Measurements from ENCODE around the gene RCAN3. TPM values are rescaled to one million over a fixed set of nuclear protein-coding genes. Genes with fewer than 3 reads are reported as not detected.
A peak's percentile ranks its signal among the peaks of the same experiment; 100 is the strongest.

The RCAN3 gene
- total and polyA plus RNA-seq, 2 of the 4 experiments (the other 2 are of a cell fraction), result 4.0 to 5.9 TPM

DNA sequence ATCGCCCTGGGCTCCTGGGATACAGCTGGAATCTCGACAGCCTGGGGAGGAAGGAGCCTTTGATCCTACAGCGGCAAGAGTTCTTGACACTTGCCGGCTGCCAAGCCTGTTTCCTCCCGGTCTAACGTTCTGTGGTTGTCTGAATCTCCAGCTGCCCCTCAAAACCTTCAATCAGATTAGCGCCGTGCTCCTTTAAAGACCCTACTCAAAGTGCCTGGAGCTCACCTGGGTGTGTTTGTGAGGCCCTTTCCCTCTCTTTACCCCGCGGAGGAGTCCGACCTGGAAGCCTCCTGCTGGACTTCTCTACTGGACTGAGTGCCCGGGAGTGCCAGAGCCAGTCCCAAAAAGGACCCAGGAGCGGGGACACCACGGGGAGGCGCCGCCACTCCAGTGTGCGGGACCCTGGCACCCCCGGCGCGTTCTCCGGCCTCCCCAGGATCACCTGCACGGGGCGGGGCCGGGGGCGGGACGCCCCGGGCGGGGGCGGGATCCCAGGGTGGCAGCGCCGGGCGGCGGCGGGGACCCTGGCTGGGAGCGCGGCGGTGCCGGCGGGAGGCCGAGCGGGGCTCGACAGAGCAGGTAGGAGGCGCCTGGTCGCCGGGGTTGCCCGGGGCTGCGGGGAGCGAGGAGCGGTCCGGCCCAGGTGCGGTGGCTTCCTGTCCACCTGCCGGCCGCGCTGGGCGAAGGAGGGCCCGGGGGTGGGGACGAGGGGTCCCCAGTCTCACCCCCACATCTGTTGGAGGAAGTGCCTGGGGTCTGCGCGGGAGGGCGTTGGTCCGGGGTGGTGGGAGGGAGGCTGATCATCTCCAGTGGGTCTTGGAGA lies 53.2 kb downstream of the RCAN3 start, which contains the start of gene NCMAP:
Gene NCMAP (plus strand): TSS at position 497 of the 823 bp plus-strand sequence. CDS start 39,344 bp downstream, outside the sequence.
- H3K79me1 ChIP-seq (ENCODE audit: low read depth in 1 of 2, low read length in 2 of 2), result no peaks in the 10 kb centered on the region
- no peak within 1 kb of the TSS for H3K9ac ChIP-seq (ENCODE audit: low read depth, low read length)
- 6% methylated on average over 17 of the region's 61 CpGs; no CpG with 5 or more reads in 1 of the 2 experiments for WGBS, 2 experiments (ENCODE audit: extremely low coverage in 2 of 2, insufficient read length in 1 of 2)
- H3K4me3 ChIP-seq (ENCODE audit: insufficient read depth, low read depth, low read length), result no peak within 1 kb of the TSS
- ATAC-seq (ENCODE audit: low read depth) (no peak), DNase-seq (no peak)
- H2BK15ac ChIP-seq (ENCODE audit: low read depth, low read length), result no peak within 1 kb of the TSS
- in situ Hi-C loops (cut with MboI; ENCODE audit: low sequenced_read_pairs), result no loop called here
- peaks cover 9% of the 10 kb centered on the region; the same call in 1 of the 2 replicates for H3K9me1 ChIP-seq (ENCODE audit: insufficient read depth, low read length)
- H3K27me3 ChIP-seq (ENCODE audit: control insufficient read depth, insufficient read depth, low read length), result peaks cover 50% of the 10 kb centered on the region
- H3K36me3 ChIP-seq (ENCODE audit: control insufficient read depth, insufficient read depth, low read length), result no peaks in the 10 kb centered on the region
- H4K91ac ChIP-seq (ENCODE audit: insufficient read depth, low read depth, low read length), result no peak within 1 kb of the TSS
- no peak within 1 kb of the TSS for H2BK20ac ChIP-seq (ENCODE audit: low read depth, low read length)
- no peak within 1 kb of the TSS for H3K14ac ChIP-seq (replicated peaks; ENCODE audit: low read depth, low read length)
- H2BK5ac ChIP-seq (ENCODE audit: low read depth, low read length, poor library complexity, severe bottlenecking), result no peak within 1 kb of the TSS
- H4K8ac ChIP-seq (ENCODE audit: low read depth in 2 of 2, low read length in 2 of 2), result no peak within 1 kb of the TSS
- H2AK9ac ChIP-seq (replicated peaks; ENCODE audit: low read depth, low read length, poor library complexity), result no peak within 1 kb of the TSS
- H3K18ac ChIP-seq (ENCODE audit: low read depth, low read length), result no peak within 1 kb of the TSS
- no peak within 1 kb of the TSS for H3K4ac ChIP-seq (ENCODE audit: low read depth, low read length)
- H3K4me1 ChIP-seq (ENCODE audit: control insufficient read depth, insufficient read depth, low read length), result no peaks in the 10 kb centered on the region; the same call in 1 of the 2 replicates
- H2AFZ ChIP-seq (replicated peaks; ENCODE audit: low read length, poor library complexity), result peak within 1 kb of the TSS; percentile 54
- ChIA-PET CTCF (no interaction called here), POLR2A (ENCODE audit: unreplicated experiment) (no interaction called here)
- H3K4me2 ChIP-seq (ENCODE audit: low read depth, low read length), result no peak within 1 kb of the TSS
- no peak within 1 kb of the TSS for H2AK5ac ChIP-seq (ENCODE audit: low read depth, low read length)
- no peaks in the 10 kb centered on the region for H3K9me3 ChIP-seq (ENCODE audit: control insufficient read depth, insufficient read depth, low read length)
- no TSS peak for BruUV-seq (replicated peaks)
- dilution Hi-C loops (cut with HindIII; ENCODE audit: low sequenced_read_pairs, unreplicated experiment), result no loop called here
- intact Hi-C loops (cut with micrococcal nuclease), result no loop called here
- H4K5ac ChIP-seq (ENCODE audit: low read depth, low read length), result no peak within 1 kb of the TSS
- no peak within 1 kb of the TSS for H3K56ac ChIP-seq (ENCODE audit: extremely low read depth, insufficient read depth, low read length)
- H3K23ac ChIP-seq (ENCODE audit: low read depth, low read length), result no peak within 1 kb of the TSS
- H4K20me1 ChIP-seq (ENCODE audit: insufficient read depth, low read length), result no peaks in the 10 kb centered on the region
- no peak within 1 kb of the TSS for H3K27ac ChIP-seq (ENCODE audit: insufficient read depth, low read length)
- H2BK120ac ChIP-seq (ENCODE audit: low read depth, low read length), result no peak within 1 kb of the TSS
- no peak for TF ChIP-seq CTCF (conservative IDR thresholded peaks at IDR 0.05; ENCODE audit: low read depth, low read length)
- TF ChIP-seq FOS (IDR thresholded peaks at IDR 0.05; ENCODE audit: low read depth, low read length), result no peak
- no peak for TF ChIP-seq RFX5 (IDR thresholded peaks at IDR 0.05; ENCODE audit: low read depth, low read length)
- TF ChIP-seq MAFK (IDR thresholded peaks at IDR 0.05; ENCODE audit: low read depth, low read length), result no peak
- no peak for TF ChIP-seq NFE2L2 (IDR thresholded peaks at IDR 0.05; ENCODE audit: low read depth, low read length)
- TF ChIP-seq MXI1 (IDR thresholded peaks at IDR 0.05; ENCODE audit: borderline replicate concordance, low read depth, low read length), result no peak
- no peak for TF ChIP-seq RCOR1 (IDR thresholded peaks at IDR 0.05; ENCODE audit: insufficient replicate concordance, low read length)
- TF ChIP-seq BHLHE40 (IDR thresholded peaks at IDR 0.05; ENCODE audit: low read depth, low read length), result no peak
- no peak for TF ChIP-seq ELK1 (IDR thresholded peaks at IDR 0.05; ENCODE audit: borderline replicate concordance, low read depth, low read length)
- TF ChIP-seq MAZ (IDR thresholded peaks at IDR 0.05; ENCODE audit: borderline replicate concordance, low read depth, low read length), result no peak
- no peak for TF ChIP-seq RAD21 (IDR thresholded peaks at IDR 0.05; ENCODE audit: low read length)
- no peak for TF ChIP-seq SMC3 (IDR thresholded peaks at IDR 0.05; ENCODE audit: low read depth, low read length)
- TF ChIP-seq POLR2A (IDR thresholded peaks at IDR 0.05; ENCODE audit: low read depth, low read length), result no peak
- TF ChIP-seq CEBPB (IDR thresholded peaks at IDR 0.05; ENCODE audit: low read depth, low read length), result no peak
- TF ChIP-seq, protein P1, sequence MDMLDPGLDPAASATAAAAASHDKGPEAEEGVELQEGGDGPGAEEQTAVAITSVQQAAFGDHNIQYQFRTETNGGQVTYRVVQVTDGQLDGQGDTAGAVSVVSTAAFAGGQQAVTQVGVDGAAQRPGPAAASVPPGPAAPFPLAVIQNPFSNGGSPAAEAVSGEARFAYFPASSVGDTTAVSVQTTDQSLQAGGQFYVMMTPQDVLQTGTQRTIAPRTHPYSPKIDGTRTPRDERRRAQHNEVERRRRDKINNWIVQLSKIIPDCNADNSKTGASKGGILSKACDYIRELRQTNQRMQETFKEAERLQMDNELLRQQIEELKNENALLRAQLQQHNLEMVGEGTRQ (IDR thresholded peaks at IDR 0.05; ENCODE audit: low read depth, low read length), result no peak

Data from IMR-90 (cell line).